Ishikawa (cell line): ENCODE results near the gene FAM217B.

Source experiments
- EGR1 ChIP-seq: IDR thresholded peaks from 2 replicates; pipeline ENCODE4 v1.6.1; 2012
- TF ChIP-seq, protein P1 (sequence below): IDR thresholded peaks from 2 replicates; pipeline ENCODE4 v1.6.1; 2012; ENCODE audit warnings: low read depth, mild to moderate bottlenecking
- TF ChIP-seq, protein P2 (sequence below): IDR thresholded peaks from 2 replicates; pipeline ENCODE4 v1.6.1; 2012

DNA sequence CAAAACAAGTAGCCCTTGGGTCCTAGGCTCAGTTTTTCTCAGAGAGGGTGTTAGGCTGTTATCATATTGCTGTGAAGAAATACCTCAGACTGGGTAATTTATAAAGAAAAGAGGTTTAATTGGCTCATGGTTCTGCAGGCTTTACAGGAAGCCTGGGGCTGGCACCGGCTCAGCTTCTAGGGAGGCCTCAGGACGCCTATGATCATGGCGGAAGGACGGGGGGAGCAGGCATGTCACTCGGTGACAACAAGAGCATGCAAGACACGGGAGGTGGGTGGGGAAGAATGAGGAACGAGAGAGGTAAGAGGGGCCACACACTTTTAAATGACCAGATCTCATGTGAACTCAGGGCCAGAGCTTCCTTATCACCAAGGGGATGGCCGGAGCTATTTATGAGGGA, 45.0 kb downstream of the FAM217B start:
- TF ChIP-seq, protein P1, sequence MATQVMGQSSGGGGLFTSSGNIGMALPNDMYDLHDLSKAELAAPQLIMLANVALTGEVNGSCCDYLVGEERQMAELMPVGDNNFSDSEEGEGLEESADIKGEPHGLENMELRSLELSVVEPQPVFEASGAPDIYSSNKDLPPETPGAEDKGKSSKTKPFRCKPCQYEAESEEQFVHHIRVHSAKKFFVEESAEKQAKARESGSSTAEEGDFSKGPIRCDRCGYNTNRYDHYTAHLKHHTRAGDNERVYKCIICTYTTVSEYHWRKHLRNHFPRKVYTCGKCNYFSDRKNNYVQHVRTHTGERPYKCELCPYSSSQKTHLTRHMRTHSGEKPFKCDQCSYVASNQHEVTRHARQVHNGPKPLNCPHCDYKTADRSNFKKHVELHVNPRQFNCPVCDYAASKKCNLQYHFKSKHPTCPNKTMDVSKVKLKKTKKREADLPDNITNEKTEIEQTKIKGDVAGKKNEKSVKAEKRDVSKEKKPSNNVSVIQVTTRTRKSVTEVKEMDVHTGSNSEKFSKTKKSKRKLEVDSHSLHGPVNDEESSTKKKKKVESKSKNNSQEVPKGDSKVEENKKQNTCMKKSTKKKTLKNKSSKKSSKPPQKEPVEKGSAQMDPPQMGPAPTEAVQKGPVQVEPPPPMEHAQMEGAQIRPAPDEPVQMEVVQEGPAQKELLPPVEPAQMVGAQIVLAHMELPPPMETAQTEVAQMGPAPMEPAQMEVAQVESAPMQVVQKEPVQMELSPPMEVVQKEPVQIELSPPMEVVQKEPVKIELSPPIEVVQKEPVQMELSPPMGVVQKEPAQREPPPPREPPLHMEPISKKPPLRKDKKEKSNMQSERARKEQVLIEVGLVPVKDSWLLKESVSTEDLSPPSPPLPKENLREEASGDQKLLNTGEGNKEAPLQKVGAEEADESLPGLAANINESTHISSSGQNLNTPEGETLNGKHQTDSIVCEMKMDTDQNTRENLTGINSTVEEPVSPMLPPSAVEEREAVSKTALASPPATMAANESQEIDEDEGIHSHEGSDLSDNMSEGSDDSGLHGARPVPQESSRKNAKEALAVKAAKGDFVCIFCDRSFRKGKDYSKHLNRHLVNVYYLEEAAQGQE, result no peak
- TF ChIP-seq EGR1, result no peak
- TF ChIP-seq, protein P2, sequence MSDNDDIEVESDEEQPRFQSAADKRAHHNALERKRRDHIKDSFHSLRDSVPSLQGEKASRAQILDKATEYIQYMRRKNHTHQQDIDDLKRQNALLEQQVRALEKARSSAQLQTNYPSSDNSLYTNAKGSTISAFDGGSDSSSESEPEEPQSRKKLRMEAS, result no peak
